GM21390 (cell line): ENCODE data around the gene EPB41L1.

Source experiments
- ATAC-seq: cut with Tn5 transposase; IDR thresholded peaks from one replicate; pipeline ENCODE4 v1.9.1; 2021; ENCODE audit not compliant: unreplicated experiment

The EPB41L1 gene

DNA sequence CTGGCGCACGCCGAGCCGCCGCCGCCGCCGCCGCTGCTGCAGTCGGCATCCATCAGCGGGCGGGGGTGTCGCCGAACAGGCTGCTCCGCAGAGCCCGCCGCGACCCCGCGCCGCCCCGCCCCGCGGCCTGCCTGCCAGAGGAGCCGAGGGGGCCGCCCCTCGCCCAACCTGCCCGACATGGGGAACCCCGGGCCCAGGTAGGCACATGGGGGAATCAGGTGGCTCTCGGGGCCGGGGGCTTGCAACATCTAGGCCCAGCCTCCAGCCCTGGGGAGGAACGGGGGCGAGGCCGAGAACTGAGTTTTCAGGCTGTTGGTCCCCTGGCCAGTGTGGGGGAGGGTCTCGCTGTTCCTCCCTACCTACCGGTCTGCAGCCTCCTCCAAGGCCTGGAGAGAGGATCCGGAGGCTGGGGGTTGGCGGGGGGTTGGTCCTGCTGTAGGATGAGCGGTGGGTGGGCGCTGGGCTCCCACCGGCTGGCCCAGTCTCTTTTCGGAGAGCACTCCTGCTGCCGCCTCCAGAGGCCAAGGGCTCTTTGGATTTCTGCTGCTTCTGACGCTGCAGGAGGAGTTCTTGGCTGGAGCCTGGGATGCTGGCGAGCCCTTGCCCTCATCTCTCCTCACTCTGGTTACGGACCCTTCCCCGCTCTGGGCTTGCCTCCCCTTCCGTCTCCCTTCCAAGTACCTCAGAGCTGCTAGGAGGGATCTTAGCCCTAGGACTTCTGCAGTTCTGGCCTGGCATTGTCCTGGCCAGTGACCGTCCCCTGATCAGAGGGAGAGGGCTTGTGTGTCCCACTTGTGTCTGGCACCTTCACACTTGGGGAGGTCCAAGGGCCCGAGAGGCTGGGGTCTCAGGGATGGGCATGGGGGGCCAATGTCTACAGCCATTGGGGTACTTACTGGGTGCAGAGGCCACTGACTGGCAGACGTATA is at the start of gene EPB41L1:
EPB41L1 (plus strand) TSS at position 41 of the 929 bp plus-strand sequence. CDS start 19,038 bp downstream, outside the sequence.
- ATAC-seq, result no peak

DNA sequence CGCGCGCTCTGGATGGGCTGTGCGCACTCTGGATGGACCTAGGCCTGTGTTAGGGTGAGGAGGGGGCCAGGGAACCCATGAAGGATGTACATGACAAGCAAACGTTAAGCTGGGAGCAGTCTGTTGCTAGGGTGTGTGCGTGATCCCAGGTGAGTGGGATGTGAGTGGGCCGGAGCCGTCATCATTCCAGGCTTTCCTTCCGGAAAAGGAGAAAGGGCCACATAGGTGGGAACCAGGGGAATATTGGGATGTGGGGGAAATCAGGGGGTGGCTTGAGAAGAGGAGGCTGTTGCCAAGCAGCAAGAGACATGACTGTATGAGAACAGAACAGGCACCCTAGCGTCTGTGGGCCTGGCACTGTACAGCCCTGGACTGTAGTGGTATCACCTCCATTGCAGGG is 49.7 kb upstream of the EPB41L1 start:
- no peak for ATAC-seq

DNA sequence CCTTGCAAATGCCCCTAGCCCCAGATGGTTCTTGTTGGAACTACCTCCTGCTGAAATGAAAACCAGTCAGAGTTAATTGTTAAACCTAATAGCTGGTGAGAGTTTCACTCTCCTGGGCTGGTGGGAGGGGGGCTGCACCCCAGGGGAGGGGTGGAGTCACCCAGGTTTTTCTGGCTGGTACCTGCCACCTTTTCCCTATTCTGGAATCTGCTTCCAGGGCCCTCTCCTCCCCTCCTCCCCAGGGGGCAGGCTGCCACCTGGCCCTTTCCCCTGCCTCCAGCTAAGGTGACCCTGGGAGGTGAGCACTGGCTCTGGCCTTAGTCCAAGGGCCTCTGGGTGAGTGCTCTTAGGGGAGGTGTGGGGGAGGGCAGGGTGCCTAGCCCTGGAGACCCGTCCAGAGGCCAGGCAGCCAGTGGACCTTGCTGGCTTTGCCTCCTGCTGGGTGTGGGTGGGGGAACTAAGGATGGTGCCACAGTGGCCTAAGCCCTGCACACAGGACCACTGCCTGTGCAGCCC is 48.8 kb upstream of the EPB41L1 start:
- no peak for ATAC-seq

DNA sequence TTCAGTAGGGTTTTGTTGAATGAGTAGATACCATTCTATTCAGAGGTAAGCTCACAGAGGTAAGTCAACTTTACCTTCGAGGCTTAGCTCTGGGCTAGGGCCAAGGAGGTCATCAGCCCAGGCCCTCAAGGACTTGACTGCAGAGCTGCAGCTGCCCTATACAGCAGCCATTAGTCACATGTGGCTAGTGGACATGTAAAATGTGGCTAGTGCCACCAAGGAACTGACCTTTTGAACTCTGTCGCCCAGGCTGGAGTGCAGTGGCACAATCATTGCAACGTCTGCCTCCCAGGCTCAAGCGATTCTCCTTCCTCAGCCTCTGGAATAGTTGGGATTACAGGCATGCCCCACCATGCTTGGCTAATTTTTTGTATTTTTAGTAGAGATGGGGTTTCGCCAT is 47.9 kb upstream of the EPB41L1 start:
- no peak for ATAC-seq

DNA sequence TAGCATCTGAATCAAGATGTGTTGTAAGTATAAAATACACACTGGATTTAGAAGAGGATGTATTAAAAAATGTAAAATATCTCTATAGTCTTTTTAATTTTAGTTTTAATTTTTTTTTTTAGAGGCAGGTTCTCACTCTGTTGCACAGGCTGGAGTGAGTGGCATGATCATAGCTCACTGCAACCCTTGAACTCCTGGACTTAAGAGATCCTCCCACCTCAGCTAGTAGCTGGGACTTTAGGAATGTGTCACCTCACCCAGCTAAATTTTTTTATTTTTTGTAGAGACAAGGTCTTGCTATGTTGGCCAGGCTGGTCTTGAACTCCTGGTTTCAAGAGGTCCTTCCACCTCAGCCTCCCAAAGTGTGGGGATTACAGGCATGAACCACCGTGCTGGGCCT is 46.7 kb upstream of the EPB41L1 start:
- no peak for ATAC-seq

DNA sequence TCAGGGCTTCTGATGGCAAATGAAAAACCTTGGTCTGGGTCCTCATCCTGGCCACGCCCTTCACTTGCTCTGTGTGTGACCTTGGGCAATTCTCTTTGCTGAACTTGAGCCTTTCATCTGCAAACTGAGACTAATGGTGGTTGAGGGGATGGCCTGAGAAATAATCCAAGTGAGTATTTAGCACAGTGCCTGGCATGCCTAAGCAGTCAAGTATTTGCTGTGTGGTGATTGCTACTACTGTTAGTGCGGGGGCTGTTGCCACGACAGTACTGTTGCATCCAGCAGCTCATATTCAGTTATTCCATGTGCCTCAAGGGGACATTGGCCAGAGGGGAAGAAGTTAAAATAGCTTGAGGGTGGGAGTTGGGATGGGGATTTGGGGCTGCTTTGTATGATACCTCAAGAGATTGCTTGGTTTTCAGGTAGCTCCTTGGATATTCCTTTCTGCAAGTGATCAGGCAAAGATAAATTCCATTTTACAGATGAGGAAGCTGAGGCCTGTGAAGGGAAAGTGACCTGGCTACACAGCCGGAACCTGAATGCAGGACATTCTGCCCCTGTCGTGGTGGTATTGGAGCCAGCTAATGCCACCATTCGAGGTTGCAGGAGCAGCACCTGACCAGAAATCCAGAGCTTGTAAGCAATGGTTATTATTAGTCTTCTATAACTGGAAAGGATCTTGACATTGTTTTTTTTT is 45.1 kb upstream of the EPB41L1 start:
- no peak for ATAC-seq

DNA sequence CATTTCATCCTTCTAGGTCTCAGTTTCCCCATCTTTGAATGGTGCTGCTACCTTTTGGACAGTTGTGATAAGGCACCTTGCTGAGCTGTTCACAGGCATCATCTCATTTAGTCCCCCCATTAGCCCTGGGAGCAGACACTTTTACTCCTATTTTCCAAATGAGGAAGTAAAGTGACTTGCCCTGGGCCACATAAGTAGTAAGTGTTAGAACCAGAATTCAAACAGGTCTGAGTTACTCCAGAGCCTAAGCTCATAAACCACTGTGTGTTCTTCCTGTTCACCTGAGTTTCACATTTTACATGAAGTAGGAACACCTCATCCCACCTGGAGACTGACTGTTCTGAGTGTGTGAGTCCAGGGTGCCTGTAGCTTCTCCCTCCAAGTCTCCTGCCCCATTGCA is 43.5 kb upstream of the EPB41L1 start:
- no peak for ATAC-seq

DNA sequence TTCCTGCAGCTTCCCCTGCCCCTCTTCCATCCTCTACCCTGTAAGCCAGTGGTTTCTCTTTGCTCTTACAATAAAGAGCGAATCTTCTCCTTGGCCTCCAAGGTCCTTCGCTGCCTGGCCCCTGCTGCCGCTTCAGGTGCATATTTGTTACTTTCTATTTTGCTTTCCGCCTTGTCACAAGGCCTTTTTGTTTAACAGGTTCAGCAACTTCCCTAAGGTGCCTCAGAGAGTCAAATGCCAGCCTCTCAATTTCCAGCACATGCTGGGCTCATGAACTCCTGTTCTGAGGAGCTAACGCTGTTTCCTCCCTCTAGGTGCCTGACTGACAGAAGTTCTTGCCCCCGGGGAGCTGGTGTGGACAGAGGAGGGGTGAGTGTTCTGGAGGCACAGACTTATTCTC is 42.4 kb upstream of the EPB41L1 start:
- no peak for ATAC-seq

DNA sequence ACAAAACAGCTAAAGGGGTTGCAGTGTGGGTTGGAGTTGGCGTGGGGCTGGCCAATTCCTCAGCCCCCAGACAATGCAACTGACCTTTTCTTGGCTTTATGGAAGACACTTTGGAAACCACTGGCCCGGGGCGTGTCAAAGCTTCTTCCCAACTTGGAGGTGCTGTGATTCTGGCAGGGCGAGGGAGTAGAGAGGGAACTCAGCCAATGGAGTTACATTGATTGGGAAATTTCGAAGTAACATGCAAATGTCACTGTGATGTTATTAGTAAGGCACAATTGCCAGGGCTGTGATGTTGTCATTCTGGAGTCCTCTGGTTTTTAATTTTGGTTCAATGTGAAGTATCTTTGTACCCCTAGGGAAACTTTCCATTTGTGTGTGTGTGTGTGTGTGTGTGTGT is 41.5 kb upstream of the EPB41L1 start:
- no peak for ATAC-seq

DNA sequence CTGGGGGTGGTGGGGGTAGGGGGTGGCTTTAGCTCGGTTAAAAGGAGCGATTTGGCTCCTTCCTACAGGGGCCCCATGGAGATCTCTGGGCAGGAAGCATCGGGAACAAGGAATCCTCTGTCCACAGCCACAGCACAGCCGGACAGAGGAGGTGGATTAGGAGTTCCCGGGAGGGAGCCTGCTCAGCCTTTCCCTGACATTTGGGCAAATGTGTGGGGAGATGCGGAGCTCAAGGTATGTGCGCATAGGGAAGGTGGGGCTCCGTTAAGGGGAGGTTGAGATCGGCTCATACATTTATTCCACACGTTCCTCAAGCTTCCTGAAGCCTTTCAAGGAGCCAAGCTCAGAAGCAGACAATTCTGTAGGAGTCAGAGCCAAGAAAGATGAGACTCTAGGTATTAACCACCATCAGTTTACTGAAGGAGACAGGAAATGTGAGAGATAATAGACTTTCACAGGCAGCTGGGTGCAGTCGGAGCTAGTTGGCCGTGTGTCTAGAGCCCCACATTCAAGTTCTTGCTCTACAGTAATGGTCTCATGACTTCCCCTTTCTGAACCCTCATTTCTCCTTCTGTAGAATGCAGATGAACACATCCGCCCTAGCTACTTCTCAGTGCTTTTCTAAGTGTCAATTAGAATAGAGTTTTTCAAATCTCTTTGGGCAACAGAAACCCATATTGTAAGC is 40.8 kb upstream of the EPB41L1 start:
- ATAC-seq, result no peak

DNA sequence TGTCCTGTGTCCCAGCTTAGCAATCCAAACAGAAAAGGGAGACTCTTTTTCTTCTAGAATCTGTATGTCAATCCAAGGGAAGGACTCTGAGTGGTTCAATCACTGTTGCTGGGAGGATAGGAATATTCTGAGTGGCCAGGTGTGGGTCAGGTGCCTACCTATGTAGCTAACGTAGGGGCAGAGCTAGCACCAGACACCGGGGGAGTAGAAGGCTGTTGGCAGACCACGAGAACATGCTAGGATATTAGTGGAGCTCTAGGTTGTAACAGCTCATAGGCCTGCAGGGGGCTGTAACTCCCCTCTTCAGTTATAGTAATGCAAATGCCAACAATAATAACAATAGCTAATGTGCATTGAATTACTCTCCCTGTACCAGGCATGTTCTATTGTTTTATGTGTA is 39.8 kb upstream of the EPB41L1 start:
- ATAC-seq, result no peak

DNA sequence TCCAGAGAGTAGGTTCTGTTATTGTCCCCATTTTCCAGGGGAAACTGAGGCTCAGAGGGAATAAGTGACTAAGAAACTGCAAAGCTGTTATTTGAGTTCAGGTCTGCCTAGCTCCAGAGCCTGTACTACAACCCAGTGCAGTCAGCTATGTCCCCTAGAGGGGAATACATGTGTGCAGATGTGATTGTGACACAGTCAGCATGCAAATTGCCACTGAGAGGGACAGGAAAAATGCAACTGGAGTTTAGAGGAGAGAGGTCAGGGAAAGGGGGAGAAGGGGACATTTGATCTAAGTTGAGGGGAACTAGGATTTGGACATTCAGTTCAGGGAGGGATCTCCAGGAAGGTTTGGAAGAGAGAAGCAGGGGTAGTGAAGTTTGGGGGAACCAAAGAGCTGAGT is 38.6 kb upstream of the EPB41L1 start:
- no peak for ATAC-seq

DNA sequence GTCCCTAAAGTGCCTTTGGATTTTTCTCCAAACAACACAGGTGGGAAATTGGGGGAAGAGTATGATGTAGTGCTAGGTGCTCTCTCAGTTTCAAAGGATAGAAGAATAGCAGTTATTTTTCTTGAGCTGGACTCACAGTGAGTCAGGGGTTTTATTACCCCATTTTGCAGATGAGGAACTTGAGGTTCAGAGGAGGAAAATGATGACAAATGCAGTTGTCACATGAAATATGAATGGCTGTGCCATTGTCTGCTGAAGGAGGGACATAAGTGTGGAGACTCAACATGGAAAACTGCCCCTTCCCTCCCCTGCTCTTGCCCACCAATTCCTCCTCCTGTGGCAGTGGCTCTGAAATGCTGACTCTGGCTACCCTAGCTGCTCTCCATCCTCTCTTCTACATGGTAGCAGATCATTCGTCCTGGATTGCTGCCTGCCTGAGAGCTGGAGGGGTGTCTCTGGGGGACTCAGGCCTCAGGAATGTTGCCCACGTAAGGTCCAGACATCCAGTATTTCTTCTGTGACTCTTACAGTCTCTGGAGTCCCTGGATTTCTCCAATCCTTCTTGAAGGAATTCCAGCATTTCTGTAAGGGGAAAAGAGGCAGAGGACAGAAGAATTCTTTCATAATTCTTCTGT is 37.6 kb upstream of the EPB41L1 start:
- no peak for ATAC-seq

DNA sequence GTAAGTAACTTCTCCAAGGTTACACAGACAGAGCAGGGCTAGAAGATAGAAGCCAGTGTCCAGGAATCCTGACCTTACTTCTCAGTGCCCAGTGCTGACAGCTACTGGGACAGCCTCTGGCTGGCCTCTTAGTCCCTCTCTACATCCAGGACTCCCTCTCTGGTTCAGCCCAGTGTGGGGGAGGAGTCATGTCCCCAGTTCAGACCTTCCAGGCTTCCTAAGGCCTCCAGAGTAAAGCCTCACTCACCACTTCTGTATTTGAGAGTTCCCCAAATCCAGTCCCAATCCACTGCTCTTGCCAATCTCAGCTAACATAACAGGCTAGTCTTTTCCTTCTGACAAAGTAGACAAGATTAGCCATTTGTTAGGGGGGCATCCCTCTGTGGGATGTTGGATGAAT is 36.9 kb upstream of the EPB41L1 start:
- no peak for ATAC-seq

DNA sequence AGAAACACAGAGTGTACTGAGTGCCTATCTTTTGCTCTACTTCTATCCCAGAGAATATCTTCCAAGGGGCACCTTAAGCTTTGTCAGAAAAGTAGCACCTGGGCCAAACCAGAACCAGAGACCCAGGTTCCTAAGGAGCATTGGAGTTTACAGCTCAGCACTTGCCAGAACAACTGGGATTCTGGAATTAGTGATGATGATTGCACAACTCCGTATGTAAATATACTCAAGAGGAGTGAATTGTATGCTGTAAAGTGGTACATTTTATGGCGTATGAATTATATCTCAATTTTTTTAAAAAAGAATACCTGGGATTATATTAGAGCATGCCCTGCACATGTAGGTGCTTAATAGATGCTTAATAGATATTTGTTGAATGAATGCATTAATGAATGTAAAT is 36.2 kb upstream of the EPB41L1 start:
- ATAC-seq, result no peak

DNA sequence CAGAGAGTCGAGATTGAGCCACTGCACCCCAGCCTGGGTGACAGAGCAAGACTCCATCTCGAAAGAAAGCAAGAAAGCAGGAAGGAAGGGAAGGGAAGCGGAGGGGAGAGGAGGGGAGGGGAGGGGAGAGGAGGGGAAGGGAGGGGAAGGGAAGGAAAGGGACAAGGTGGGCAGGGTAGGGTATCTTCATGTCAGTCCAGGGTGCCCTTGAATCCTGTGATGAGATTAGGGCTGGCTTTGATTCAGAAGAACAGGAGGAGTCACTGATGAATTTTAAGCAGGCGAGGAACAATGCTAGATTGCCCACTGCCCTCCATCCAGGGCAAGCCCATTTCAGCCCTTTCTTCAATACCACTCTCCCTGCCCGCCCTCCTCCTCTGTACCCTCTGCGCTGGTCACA is 35.0 kb upstream of the EPB41L1 start:
- ATAC-seq, result no peak

DNA sequence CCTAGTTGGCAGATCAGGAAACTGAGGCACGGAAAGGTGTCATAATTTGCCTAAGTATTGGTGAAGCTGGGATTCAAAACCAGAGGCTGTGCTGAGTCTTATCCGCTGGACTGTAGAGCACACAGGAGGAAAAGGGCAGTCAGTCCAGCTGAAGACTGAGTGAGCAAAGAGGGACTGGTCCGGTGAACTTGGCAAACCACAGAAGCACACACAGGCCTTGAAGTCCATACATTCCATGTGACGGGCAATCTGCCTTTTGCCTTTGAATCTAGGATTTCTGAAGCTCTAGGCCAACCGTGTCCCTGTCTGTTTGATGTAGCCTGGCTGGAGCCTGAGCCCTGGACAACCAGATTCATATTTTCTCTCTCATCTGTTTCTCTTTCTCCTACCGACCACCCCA is 34.3 kb upstream of the EPB41L1 start:
- no peak for ATAC-seq

DNA sequence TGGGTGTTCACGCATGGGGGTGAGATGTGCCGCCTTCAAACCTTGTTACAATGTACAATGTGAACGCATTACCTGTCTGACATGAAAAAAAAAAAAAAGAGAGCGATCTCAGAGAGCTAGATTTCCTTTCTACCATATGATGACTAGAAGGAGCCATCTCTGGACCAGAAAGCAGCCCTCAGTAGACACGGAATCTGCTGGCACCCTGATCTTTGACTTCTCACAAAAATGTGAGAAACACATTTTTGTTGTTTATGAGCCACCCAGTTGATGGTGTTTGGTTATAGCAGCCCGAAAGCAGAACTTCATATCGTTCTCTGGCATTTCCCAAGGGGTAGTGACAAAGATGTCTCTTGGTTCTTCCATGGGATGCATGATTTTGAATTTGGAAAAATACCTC is 33.5 kb upstream of the EPB41L1 start:
- no peak for ATAC-seq

DNA sequence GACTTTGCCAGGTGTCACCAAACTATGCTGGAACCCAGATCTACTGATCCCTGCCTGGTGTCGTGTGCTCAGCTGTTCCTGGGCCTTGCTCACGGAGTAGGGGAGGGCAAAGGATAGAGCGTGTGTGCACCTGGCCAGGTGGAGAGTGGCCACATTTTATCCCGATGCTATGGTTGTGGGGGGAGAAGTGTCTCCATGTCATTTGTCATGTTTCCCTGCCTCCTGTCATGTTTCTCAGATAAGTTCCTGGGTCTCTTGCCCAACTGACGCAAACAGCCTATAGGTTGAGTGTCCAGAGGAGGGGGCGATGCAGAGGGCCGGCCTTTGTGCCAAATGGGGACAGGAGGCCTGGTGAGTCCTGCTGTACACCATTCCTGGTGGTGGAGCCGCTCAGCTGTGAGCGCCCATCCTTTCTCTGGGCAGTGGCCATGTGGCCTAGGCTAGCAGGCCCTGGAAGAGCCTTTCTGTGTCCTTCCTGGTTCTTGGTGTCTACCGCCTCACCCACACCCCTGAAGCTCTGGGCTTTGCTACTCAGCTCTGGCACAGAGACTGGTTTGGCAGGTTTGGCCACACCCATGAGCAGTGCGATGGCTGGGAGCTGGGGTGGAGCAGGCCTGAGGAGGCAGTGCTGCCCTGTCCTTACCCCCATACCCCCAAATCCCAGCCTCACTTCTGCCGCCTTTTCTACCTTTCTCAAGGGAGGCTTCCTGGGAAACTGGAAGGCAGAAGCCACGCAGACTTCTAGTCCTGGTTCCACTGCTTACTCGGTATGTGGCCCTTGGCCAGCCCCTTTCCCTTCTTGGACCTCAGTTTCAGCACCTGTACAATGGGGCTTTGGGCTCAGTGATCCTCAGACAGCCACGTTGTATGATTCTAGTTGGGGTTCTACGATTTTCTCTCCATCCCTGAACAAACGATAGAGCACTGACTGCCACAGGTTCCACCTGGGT is 32.3 kb upstream of the EPB41L1 start:
- ATAC-seq, result no peak

DNA sequence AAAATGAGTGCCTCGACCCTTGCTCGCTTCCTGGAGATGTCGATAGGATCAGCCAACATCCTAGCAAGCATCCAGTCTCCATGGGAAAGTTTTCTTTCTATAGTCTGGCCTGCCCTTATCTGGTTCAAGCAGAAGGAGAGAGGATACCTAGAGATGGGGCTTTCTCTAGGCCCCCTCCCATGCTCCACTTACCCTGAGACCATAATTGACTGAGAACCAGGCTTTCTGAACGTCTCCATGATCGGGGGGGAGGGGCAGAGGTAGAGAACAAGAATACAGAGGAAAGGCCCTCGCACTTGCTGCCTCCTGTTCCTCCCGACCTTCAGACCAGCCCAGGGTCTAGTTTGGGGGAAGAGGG is 31.6 kb upstream of the EPB41L1 start:
- ATAC-seq, result no peak
